ENCODE data around the gene PHACTR1.

DNA sequence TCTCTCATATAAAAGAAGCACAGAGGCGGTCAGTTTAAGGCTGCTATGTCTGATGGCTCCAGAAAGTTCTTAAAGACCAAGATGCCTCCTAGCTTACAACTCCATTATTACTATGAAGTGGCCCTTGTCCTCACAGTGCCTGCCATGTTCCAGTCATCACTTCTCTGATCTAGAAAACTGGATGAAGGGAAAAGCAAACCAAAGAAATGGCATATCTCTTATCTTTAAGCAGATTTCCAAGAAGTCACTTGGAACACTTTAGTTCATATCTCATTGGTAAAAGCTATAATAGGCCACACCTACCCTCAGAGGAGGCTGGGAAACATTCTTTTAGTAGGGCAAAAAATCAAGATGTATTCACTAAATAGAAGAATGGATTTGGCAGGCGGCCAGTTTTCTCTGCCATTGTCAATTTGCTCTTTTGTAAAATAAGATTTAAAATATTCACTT, 322.2 kb downstream of the PHACTR1 start:
- no peak for TF ChIP-seq SP1 (CRISPR knock-in tag; conservative IDR thresholded peaks at IDR 0.05)
- TF ChIP-seq FOXJ3 (CRISPR knock-in tag; IDR thresholded peaks at IDR 0.05; ENCODE audit: borderline replicate concordance), result no peak

Data from WTC11 (cell line).